SK-N-SH (cell line): ENCODE measurements around the gene NCAPH2.

Experiments
- FOSL2 ChIP-seq: IDR thresholded peaks from 2 replicates; pipeline ENCODE4 v1.4.0; 2012; ENCODE audit warnings: low read depth, mild to moderate bottlenecking, moderate library complexity, borderline replicate concordance
- MXI1 ChIP-seq: IDR thresholded peaks from 2 replicates; pipeline ENCODE4 v1.6.1; 2012; ENCODE audit warnings: mild to moderate bottlenecking, low read depth, low read length, improper control_type of control experiment
- NRF1 ChIP-seq: IDR thresholded peaks from 2 replicates; pipeline ENCODE4 v1.6.1; 2012; ENCODE audit warnings: low read depth, mild to moderate bottlenecking, low read length
- SMC3 ChIP-seq: IDR thresholded peaks from 2 replicates; pipeline ENCODE4 v1.6.1; 2012; ENCODE audit warnings: low read depth, low read length, improper control_type of control experiment
- TEAD4 ChIP-seq: IDR thresholded peaks from 2 replicates; pipeline ENCODE4 v1.4.0; 2012; ENCODE audit warnings: mild to moderate bottlenecking, borderline replicate concordance; ENCODE audit not compliant: insufficient read depth
- TF ChIP-seq, protein P1 (sequence below): fragments of 200-600 bp; sonication (generic); IDR thresholded peaks from 2 replicates; pipeline ENCODE4 v1.6.1; 2017; ENCODE audit warnings: antibody characterized with exemption, mild to moderate bottlenecking, moderate library complexity
- TF ChIP-seq, protein P2 (sequence below): IDR thresholded peaks from 2 replicates; pipeline ENCODE4 v1.6.1; 2012; ENCODE audit warnings: mild to moderate bottlenecking, low read depth, low read length, moderate library complexity
- TF ChIP-seq, protein P3 (sequence below): IDR thresholded peaks from 2 replicates; pipeline ENCODE4 v1.4.0; 2012; ENCODE audit warnings: low read depth

DNA sequence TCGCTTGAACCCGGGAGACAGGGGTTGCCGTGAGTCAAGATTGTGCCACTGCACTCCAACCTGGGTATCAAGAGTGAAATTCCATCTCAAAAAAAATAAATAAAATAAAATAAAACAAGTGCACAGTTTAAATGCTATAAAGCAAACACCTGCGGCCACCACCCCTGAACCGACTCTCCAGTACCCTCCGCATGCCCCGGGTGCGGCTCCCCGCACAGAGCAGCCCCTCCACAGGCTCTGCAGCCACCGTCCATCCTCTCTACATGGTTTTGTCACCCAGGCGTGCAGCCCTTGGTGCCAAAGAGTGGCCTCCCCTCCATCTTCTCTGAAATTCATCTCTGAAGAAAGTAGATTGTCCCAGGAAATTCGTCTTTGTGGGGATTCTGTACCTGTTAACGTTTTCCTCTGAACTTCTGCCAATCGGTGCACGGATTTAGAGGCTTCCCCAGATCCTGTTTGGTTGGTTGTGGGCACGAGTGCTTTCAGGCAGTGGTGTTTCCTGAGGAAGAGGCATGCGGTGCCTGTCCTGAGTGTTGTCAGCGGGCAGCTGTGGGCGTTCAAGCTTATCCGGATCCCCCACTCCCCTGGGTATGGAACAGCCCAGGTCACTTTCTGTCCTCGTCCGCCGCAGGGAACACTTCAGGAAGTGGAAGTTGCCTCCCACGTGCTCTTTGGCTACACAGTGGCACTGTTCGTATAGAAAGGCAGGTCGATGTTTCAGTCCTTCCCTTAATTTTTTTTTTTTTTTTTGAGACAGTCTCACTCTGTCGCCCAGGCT, 17.3 kb upstream of the NCAPH2 start:
- TF ChIP-seq, protein P1, sequence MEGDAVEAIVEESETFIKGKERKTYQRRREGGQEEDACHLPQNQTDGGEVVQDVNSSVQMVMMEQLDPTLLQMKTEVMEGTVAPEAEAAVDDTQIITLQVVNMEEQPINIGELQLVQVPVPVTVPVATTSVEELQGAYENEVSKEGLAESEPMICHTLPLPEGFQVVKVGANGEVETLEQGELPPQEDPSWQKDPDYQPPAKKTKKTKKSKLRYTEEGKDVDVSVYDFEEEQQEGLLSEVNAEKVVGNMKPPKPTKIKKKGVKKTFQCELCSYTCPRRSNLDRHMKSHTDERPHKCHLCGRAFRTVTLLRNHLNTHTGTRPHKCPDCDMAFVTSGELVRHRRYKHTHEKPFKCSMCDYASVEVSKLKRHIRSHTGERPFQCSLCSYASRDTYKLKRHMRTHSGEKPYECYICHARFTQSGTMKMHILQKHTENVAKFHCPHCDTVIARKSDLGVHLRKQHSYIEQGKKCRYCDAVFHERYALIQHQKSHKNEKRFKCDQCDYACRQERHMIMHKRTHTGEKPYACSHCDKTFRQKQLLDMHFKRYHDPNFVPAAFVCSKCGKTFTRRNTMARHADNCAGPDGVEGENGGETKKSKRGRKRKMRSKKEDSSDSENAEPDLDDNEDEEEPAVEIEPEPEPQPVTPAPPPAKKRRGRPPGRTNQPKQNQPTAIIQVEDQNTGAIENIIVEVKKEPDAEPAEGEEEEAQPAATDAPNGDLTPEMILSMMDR = no peak
- TF ChIP-seq FOSL2 (no peak), NRF1 (no peak), TEAD4 (no peak), SMC3 (no peak), MXI1 (no peak)
- TF ChIP-seq, protein P2, sequence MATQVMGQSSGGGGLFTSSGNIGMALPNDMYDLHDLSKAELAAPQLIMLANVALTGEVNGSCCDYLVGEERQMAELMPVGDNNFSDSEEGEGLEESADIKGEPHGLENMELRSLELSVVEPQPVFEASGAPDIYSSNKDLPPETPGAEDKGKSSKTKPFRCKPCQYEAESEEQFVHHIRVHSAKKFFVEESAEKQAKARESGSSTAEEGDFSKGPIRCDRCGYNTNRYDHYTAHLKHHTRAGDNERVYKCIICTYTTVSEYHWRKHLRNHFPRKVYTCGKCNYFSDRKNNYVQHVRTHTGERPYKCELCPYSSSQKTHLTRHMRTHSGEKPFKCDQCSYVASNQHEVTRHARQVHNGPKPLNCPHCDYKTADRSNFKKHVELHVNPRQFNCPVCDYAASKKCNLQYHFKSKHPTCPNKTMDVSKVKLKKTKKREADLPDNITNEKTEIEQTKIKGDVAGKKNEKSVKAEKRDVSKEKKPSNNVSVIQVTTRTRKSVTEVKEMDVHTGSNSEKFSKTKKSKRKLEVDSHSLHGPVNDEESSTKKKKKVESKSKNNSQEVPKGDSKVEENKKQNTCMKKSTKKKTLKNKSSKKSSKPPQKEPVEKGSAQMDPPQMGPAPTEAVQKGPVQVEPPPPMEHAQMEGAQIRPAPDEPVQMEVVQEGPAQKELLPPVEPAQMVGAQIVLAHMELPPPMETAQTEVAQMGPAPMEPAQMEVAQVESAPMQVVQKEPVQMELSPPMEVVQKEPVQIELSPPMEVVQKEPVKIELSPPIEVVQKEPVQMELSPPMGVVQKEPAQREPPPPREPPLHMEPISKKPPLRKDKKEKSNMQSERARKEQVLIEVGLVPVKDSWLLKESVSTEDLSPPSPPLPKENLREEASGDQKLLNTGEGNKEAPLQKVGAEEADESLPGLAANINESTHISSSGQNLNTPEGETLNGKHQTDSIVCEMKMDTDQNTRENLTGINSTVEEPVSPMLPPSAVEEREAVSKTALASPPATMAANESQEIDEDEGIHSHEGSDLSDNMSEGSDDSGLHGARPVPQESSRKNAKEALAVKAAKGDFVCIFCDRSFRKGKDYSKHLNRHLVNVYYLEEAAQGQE = no peak
- TF ChIP-seq, protein P3, sequence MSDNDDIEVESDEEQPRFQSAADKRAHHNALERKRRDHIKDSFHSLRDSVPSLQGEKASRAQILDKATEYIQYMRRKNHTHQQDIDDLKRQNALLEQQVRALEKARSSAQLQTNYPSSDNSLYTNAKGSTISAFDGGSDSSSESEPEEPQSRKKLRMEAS = no peak
